Fibroblast of pulmonary artery (primary cell): ENCODE data around the gene TMC1.

ENCODE experiments used
- DNase-seq: peaks from one replicate; pipeline ENCODE4 v3.0.0-alpha.2; 2010; ENCODE audit warnings: low read depth
- H3K4me3 ChIP-seq: replicated peaks from 2 replicates; pipeline ENCODE4 v1.5.1; 2011; ENCODE audit warnings: low read depth, mild to moderate bottlenecking, control low read depth, low read length, moderate library complexity
- CTCF ChIP-seq: IDR thresholded peaks from 2 replicates; pipeline ENCODE4 v1.5.1; 2011; ENCODE audit warnings: mild to moderate bottlenecking, control low read depth, low read length, inconsistent platforms; ENCODE audit errors: missing control alignments

Gene TMC1

GRCh38 chr9:72588336-72588735 lies 66.9 kb downstream of the TMC1 start:
- DNase-seq: peak; percentile 64
- no peak overlapping the region for H3K4me3 ChIP-seq
- no peak for TF ChIP-seq CTCF

GRCh38 chr9:72589667-72590521 lies 68.5 kb downstream of the TMC1 start:
- no peak for TF ChIP-seq CTCF
- peak; percentile 50 for DNase-seq
- H3K4me3 ChIP-seq: no peak overlapping the region

GRCh38 chr9:72590824-72591223 lies 69.4 kb downstream of the TMC1 start:
- no peak for TF ChIP-seq CTCF
- no peak for DNase-seq
- no peak overlapping the region for H3K4me3 ChIP-seq

- peak; percentile 70 for TF ChIP-seq CTCF
- H3K4me3 ChIP-seq: no peak overlapping the region
- DNase-seq: peak; percentile 84
Measured at GRCh38 chr9:72592502-72593403, 71.3 kb downstream of the TMC1 start.

- TF ChIP-seq CTCF: no peak
- H3K4me3 ChIP-seq: no peak overlapping the region
- DNase-seq: no peak
Measured at GRCh38 chr9:72596451-72597180, 75.2 kb downstream of the TMC1 start.

GRCh38 chr9:72597181-72597517 lies 75.7 kb downstream of the TMC1 start:
- TF ChIP-seq CTCF: no peak
- DNase-seq: no peak
- no peak overlapping the region for H3K4me3 ChIP-seq
